Measurements from ENCODE around the gene MCCC2. TPM values are rescaled to one million over a fixed set of nuclear protein-coding genes. Genes with fewer than 3 reads are reported as not detected.
"Not testable (repeated sequence)": the region's sequence is repeated elsewhere in the genome, so short reads cannot be mapped to it uniquely, and the experiment has no call there.

MCCC2 gene
- total and polyA plus RNA-seq, 2 of the 13 experiments (the other 11 are each of a cell fraction or from before 2014, with no cell fraction given), result 44.8 to 83.6 TPM

DNA sequence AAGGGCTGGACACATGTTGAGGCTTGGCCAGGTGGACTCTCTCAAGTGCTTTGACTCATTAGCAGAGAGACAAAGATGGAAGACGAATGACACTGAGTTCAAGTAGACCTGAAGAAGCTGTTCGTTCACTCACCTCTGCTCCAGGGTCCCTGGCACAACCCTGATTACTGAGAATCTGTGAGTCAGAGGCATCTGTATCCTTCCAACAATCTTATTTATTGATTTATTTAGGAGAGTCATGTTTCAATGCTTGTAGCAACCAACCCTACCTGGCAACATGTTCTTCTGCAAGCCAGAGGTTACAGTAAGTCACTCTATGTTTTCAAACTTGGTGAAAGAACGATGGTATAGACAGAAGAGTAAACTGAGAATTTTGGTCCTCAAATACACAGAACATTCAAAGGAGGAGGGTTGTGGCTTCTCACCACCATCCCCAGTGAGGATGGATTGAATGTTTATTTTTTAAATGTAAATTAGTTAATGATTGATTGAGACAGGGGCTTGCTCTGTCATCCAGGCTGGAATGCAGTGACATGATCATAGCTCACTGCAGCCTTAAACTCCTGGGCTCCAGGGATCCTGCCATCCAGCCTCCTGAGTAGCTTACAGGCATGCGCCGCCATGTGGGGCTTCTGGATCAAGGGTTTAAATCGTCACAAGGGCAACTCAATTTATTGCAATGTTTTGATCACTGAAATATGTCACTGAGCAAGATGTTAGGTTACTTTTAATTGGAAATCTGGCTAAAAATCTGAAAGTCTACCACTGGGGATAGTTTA, 76.2 kb downstream of the MCCC2 start (continued):
- TF ChIP-seq, protein P1, sequence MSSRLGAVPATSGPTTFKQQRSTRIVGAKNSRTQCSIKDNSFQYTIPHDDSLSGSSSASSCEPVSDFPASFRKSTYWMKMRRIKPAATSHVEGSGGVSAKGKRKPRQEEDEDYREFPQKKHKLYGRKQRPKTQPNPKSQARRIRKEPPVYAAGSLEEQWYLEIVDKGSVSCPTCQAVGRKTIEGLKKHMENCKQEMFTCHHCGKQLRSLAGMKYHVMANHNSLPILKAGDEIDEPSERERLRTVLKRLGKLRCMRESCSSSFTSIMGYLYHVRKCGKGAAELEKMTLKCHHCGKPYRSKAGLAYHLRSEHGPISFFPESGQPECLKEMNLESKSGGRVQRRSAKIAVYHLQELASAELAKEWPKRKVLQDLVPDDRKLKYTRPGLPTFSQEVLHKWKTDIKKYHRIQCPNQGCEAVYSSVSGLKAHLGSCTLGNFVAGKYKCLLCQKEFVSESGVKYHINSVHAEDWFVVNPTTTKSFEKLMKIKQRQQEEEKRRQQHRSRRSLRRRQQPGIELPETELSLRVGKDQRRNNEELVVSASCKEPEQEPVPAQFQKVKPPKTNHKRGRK (CRISPR knock-in tag; IDR thresholded peaks at IDR 0.05), result no peak
- TF ChIP-seq TEAD3 (CRISPR knock-in tag; optimal IDR thresholded peaks at IDR 0.05; ENCODE audit: borderline replicate concordance), result peak; percentile 63

DNA sequence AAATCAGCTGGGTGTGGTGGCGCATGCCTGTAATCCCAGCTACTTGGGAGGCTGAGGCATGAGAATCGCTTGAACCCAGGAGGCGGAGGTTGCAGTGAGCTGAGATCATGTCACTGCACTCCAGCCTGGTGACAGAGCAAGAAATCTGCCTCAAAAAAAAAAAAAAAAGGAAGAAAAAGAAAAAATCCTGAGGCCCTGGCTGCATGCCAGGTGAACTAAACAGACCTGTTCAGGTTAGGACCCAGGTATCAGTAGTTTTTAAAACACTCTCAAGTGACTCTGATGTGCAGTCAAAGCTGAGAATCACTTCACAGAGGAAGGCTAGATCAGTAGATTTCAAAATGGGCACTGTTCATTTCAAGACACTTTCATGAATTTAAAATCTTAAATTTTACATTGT, 77.5 kb downstream of the MCCC2 start:
- H3K4me3 ChIP-seq (replicated peaks in 1 of 3; ENCODE audit: insufficient read depth in 1 of 3, low read depth in 2 of 3, low read length in 3 of 3); BruUV-seq (replicated peaks); ATAC-seq; H3K27me3 ChIP-seq (ENCODE audit: control insufficient read depth in 1 of 2, insufficient read depth in 2 of 2, low read length in 2 of 2); H3K9me3 ChIP-seq (ENCODE audit: low read length); CTCF ChIA-PET (ENCODE audit: low intra/inter-chr PET ratio, low total read pairs); FAIRE-seq; H3K27ac ChIP-seq (ENCODE audit: extremely low read length, insufficient read depth, low read length); H2AFZ ChIP-seq (ENCODE audit: low read length); in situ Hi-C loops (cut with HindIII; ENCODE audit: extremely low pct_ligation_motif_present, low pct_unique_long_range_greater_than_20kb); H4K20me1 ChIP-seq (ENCODE audit: insufficient read depth, low read length); H3K36me3 ChIP-seq (replicated peaks in 1 of 2; ENCODE audit: control insufficient read depth in 1 of 2, insufficient read depth in 2 of 2, low read length in 2 of 2); DNase-seq (ENCODE audit: low spot score); H3K79me2 ChIP-seq (ENCODE audit: insufficient read depth, low read length); H3K4me2 ChIP-seq (ENCODE audit: low read depth, low read length); H3K9ac ChIP-seq (ENCODE audit: insufficient read depth, low read depth, low read length): not testable (repeated sequence)
- POLR2A ChIA-PET, result interaction anchor here (2.6 kb wide), 1 partner anchor 30 kb away, joined by 7 read pairs; no protein-coding TSS in a partner anchor
- intact Hi-C loops (cut with micrococcal nuclease; ENCODE audit: unreplicated experiment), result loop anchor here (5.0 kb wide), 1 partner anchor 33 kb away; no protein-coding TSS in a partner anchor
- WGBS (ENCODE audit: low lambda C conversion rate), result 93% methylated on average over 3 of the region's 3 CpGs
- peaks cover 18% of the 10 kb centered on the region for H3K4me1 ChIP-seq (ENCODE audit: insufficient read depth, low read length)

DNA sequence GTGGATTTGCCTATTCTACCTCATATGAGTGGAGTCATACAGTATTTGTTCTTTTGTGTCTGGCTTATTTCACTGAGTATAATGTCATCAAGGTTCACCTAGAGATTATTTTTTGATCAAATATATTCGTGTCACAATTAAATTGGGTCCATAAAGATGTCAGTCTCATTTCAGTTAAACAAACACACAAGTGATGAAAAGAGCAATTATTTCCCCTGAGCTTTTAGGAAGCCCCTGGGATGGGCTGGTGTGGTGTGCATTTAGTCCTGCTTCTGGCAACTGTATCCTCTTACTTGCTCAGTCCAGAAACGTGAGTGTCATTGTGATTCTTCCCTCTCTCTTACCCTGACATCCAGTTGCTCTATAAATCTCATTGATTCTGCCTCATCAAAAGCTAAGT, 79.2 kb downstream of the MCCC2 start:
- Histone ChIP-seq H3K9me3 (ENCODE audit: low read length) (no peaks in the 10 kb centered on the region), H3K4me1 (ENCODE audit: insufficient read depth, low read length) (peaks cover 18% of the 10 kb centered on the region), H3K4me2 (ENCODE audit: low read depth, low read length) (no peak overlapping the region), H4K20me1 (ENCODE audit: insufficient read depth, low read length) (no peaks in the 10 kb centered on the region), H3K9ac (ENCODE audit: insufficient read depth, low read depth, low read length) (no peak overlapping the region), H3K79me2 (ENCODE audit: insufficient read depth, low read length) (no peaks in the 10 kb centered on the region), H2AFZ (ENCODE audit: low read length) (no peak overlapping the region), H3K27me3 (ENCODE audit: control insufficient read depth in 1 of 2, insufficient read depth in 2 of 2, low read length in 2 of 2) (no peaks in the 10 kb centered on the region), H3K27ac (ENCODE audit: extremely low read length, insufficient read depth, low read length) (no peak overlapping the region), H3K4me3 (replicated peaks in 1 of 3; ENCODE audit: insufficient read depth in 1 of 3, low read depth in 2 of 3, low read length in 3 of 3) (no peak overlapping the region), H3K36me3 (replicated peaks in 1 of 2; ENCODE audit: control insufficient read depth in 1 of 2, insufficient read depth in 2 of 2, low read length in 2 of 2) (no peaks in the 10 kb centered on the region)
- CTCF ChIA-PET (ENCODE audit: low intra/inter-chr PET ratio, low total read pairs), result no interaction called here
- FAIRE-seq (no peak), ATAC-seq (no peak), DNase-seq (ENCODE audit: low spot score) (no peak)
- BruUV-seq (replicated peaks), result no TSS peak
- POLR2A ChIA-PET, result no interaction called here
- intact Hi-C loops (cut with micrococcal nuclease; ENCODE audit: unreplicated experiment) (no loop called here), in situ Hi-C loops (cut with HindIII; ENCODE audit: extremely low pct_ligation_motif_present, low pct_unique_long_range_greater_than_20kb) (no loop called here)
- WGBS (ENCODE audit: low lambda C conversion rate), result 0% methylated on average over 2 of the region's 2 CpGs
- TF ChIP-seq ZNF567 (CRISPR knock-in tag; IDR thresholded peaks at IDR 0.05; ENCODE audit: borderline replicate concordance) (no peak), ATRX (CRISPR knock-in tag; IDR thresholded peaks at IDR 0.05; ENCODE audit: borderline replicate concordance) (no peak), ZNF629 (CRISPR knock-in tag; conservative IDR thresholded peaks at IDR 0.05) (no peak), ATM (IDR thresholded peaks at IDR 0.05; ENCODE audit: borderline replicate concordance) (no peak), NKX3-1 (CRISPR knock-in tag; IDR thresholded peaks at IDR 0.05) (no peak), RBM22 (optimal IDR thresholded peaks at IDR 0.05; ENCODE audit: low read length) (no peak), ZNF780A (CRISPR knock-in tag; IDR thresholded peaks at IDR 0.05) (no peak), ZNF562 (CRISPR knock-in tag; IDR thresholded peaks at IDR 0.05; ENCODE audit: borderline replicate concordance) (no peak)
- TF ChIP-seq, protein P2, sequence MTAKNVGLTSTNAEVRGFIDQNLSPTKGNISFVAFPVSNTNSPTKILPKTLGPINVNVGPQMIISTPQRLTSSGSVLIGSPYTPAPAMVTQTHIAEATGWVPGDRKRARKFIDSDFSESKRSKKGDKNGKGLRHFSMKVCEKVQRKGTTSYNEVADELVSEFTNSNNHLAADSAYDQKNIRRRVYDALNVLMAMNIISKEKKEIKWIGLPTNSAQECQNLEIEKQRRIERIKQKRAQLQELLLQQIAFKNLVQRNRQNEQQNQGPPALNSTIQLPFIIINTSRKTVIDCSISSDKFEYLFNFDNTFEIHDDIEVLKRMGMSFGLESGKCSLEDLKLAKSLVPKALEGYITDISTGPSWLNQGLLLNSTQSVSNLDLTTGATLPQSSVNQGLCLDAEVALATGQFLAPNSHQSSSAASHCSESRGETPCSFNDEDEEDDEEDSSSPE (CRISPR knock-in tag; IDR thresholded peaks at IDR 0.05), result no peak

All from HepG2 (cell line).